GM21576 (cell line): ENCODE data around the gene MINDY4B.

Experiments
- ATAC-seq: cut with Tn5 transposase; IDR thresholded peaks from one replicate; pipeline ENCODE4 v1.9.1; 2021; ENCODE audit warnings: mild to moderate bottlenecking, moderate library complexity; ENCODE audit not compliant: unreplicated experiment

The MINDY4B gene

DNA sequence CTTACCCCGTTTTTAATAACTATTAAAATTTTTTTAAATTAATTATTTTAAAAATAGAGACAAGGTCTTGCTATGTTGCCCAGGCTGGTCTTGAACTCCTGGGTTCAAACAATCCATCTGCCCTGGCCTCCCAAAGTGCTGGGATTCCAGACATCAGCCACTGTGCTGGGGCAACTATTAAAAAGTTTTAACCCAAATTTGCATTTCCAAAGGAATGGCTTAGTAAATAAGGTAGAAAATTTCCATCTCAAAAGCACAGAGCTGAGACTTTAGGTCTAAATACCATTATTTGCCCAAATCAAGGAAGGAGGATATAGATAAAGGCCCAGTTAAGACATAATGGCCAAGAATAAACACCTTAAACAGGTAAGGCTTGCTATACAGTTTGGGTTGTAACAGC, 56.4 kb downstream of the MINDY4B start:
- no peak for ATAC-seq

DNA sequence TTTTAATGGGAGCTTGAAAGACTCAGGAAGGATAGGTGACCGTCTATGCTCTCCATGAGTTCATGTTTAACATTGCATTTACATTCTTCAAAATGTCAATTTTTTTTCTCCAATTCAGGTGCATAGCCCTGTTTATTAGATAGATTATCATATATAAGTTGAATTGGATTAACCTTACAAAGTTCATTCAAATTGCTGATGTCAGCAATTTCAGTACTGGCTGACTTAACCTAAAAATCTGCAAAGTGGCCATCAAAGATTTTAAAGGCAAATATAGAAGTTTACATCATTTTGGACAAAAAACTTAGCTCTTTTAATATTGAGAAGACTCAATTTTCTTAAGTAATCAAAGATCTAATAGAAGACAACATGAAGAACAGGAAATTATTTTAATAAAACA, 57.8 kb downstream of the MINDY4B start:
- no peak for ATAC-seq

DNA sequence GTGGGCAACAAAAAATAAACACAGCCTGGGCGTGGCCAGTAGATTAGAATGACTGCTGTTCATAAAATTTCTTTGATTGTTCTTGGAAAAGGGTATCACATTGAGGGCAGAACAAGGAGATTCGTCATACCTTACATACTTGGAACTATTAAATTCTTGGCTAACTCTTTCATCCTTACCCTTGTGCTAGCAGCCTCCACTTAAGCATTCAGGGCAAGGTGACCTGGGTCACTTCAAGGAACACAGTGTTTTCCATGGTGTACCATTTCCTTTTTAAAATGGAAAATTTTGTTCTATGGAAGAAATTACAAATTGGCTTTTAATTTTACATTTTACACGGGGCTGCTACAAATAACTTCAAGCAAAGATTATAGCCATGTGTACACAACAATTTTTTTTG, 60.8 kb downstream of the MINDY4B start:
- no peak for ATAC-seq

DNA sequence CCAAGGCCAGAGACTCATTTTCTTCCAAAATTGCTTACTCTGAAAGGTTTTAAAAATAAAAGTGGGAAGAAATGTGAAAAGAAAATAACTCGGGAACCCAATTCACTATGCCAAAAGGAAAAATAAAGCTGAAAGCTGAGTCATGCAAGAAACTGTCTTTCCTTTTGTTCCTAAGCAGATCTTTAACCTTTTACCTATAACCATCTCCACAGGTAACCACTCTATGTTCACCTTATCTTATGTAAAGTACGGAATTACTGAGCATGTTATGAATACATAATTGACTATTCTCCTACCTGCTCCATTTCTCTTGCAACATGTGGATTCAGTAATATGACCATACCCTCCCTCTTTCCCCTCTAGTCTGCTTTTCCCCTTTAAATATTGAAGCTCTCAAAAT, 62.0 kb downstream of the MINDY4B start:
- ATAC-seq, result no peak

DNA sequence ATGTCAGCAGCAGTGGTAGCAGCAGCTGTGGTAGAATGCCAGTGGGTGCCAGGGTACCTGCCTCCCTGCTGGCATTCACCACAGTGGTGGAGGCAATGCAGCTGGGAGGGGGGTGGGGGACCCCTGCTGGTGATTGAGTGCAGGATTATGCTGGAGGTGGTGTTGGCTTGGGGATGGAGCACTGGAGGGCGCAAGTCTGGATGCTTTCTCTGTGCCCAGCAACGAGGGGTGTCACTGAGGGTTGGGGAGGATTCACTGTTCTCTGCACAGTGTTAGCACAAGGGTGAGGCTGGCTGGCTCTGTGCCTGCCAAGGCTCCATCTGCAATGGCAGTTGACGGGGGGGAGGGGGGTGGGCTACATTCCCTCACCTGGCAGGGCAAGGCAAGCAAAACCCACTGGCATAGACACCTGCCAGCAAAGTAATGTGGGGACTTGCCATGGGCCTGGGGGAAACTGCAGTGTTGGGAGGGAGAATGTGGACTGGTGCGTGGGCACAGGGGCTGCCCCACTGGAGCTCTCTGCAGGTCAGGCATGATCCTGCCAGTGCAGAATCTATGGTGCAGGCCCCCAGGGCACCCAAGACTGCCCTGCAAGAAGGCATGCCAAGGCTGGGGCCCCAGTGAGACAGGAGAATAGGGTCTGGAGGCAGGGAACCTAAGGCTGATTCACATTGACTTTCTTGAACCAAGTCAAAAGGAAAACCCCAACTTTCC, 64.3 kb downstream of the MINDY4B start:
- ATAC-seq, result no peak

DNA sequence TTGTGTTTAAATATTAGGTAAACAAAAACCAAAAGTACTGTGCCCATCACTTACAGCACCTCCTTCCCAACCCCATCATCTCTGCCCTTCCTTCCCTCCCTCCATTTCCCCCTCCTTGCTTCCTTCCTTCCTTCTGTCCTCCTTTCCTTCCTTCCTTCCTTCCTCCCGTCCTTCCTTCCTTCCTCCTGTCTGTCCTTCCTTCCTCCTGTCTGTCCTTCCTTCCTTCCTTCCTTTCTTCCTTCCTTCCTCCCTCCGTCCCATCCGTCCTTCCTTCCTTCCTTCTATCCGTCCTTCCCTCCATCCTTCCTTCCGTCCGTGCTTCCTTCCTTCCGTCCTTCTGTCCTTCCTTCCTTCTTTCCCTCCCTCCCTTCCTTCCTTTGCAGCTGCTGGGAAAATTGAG, 74.5 kb downstream of the MINDY4B start:
- ATAC-seq, result no peak

DNA sequence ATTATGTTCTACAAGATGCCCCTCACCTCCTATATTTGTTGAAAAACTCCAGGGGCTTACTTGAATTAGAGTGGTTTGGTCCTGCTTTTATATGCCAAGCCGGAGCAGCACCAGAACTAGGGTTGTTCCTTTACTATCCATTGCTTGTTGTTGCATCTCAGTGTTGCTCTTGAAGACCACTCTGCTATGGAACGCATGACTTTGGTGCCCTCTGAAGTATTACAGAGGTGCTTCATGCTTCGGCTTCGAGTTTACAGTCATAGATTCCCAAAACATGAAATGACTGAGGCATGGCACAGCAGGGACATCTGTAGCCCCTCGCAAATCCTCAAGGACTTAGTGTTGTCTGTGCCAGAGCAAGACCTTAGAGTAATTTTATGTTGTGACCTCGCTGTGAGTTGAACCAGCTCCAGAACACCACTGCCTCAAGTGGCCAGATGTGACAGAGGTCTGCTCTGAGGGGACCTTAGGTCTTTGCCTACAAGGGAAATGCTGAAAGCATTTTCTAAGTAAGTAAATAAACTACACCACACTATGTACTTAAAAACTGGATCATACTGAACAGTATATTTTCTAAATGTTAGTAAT, 75.1 kb downstream of the MINDY4B start:
- no peak for ATAC-seq

DNA sequence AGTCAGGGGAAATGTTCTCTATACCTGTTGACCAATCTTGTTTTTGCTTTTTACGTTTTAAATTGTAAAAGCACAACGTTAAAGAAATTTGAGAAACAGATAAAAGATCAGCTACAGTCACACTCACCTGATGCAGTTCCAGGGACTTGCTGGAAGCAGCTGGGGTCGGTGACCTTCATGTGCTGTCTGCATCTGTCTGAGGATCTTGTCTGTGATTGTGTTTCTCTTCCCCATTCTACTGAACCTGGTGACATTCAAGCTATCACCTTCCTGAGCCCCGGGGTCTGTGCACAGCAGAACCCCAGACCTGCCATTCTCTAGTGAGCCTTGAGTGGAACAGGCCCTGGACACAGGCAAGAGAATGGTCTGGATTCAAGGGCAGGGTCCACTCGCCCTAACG, 75.8 kb downstream of the MINDY4B start:
- ATAC-seq, result no peak

DNA sequence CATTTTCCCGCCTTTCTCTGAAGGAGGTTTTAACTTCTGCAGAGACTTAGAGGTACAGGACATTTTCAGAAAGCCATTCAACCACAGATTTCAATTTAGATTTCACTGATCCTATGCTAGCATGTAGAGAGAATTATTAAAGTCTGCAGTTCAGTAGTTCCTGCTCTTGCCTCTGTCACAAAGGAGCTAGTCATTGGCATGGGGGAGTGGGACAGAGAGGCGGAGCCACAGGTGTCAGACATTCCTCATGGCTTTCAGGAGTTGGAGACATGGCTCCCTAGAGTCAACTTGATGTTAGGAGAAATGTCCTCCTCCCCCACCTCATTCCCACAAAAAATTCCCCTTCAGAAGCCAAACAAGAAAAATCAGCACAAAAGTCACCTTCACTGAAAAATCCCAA, 76.2 kb downstream of the MINDY4B start:
- ATAC-seq, result no peak

DNA sequence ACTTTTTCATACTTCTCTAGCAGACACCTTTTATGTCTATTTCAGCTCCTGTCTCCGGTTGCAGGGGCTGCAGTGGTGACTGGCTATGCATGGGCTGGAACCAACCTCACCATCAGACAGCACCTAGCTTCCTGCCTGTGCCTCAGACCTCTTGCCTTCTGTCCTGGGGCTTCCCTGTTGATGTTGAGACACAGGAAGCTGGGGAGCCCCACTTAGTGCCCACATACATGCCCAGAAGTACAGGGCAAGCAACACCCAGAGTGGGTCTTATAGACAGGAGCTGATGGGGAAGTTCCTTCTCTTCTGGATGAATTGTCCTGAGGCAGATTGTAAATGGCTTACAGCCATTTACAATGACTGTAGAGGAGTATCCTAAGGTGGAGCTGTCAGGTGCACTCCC, 77.0 kb downstream of the MINDY4B start:
- ATAC-seq, result no peak

DNA sequence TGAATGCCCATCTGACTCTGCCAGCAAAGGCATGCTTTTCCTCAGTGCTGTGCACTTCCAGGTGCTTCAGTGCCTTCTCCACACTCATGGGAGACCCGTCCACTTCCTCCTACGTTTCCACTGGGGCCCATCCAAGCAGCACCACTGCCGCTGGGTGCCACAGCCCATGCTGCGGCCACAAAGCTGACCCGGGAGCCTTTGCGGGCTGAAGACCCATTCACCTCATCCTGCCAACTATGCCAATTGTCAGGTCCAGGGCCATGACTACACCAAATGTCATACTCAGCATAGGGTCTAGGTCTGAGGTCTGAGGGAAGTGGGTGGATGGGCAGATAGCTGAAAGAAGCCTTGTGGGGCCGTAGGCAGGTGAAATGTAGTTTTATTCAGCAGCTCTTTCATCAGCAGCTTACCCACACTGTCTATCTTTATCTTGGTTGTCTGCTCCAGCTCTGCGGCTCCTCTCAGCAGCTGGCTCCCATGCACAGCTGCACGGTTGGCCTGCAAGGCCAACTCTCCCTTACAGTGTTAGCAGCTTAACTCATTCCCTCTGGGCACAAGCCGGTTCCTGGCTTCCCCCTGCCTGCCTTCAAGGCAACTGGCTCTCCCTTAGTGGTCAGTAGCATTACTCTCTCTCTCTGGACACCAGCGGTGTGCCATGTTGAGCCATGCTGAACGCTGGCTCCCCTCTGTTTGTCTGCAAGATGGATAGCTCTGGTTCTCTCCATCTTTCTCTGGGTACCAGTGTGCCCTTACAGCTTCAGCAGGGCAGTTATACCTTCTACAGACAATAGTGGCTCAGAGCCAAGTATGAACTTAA, 78.6 kb downstream of the MINDY4B start:
- no peak for ATAC-seq

DNA sequence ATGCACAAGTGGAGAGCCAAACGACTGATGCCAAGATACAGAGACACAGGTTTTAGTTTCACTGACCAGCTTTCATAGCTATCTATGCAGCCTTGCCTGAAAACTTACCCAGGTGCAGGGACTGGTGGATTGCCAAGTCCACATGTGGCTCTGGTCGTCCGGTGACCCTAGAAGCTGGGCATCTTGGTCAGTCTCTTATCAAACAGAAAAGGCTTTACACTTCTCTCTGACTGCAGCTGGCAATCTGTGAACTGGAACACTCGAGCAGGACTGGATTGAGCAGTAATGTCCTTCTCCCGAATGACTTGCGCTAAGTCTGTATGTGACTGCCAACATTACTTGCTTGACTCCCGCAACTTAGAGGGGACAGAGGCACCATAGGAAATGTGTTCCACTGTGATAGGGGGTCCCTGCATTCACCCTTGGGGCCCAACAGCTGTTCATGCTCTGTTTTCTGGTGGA, 79.3 kb downstream of the MINDY4B start:
- no peak for ATAC-seq

DNA sequence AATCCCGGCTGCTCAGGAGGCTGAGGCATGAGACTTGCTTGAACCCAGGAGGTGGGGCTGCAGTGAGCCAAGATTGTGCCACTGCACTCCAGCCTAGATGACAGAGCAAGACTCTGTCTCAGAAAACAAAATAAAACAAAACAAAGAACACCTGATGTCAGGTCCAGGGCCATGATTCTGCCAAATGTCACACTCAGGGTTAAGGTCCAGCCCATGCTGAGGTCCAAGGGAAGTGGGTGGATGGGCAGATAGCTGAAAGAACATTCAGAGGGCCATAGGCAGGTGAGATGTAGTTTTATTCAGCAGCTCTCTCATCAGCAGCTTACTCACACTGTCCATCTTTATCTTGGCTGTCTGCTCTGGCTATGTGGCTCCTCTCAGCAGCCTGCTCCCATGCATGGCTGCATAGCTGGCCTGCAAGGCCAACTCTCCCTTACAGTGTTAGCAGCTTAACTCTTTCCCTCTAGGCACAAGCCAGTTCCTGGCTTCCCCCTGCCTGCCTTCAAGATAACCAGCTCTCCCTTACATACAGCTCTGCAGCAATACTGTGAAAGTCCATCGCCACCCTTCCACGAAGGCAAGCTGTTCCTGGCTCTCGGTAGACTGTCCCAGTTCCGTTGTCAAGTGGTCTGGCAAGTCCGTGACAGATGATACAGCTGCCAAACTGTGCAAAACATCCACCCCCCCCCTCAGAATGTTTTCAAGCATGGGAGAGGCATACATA, 79.9 kb downstream of the MINDY4B start:
- ATAC-seq, result no peak

DNA sequence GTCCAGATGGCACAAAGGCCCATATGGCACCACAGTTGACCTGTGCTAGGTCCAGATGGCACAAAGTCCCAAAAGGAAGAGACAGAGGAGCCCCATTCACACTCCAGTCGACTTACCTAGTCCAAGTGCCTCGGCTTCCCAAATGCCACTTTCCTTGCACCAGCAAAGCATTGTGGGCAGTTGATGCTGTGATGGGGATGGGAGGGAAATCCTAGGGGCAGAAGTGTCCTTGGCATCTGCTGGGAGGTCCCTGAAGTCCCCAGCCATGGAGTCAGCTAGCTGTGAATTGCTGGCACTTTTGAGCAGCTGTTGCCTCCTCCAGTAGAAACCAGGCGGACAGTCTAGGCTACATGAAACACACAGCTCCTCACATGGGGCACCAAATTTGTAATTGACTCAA, 82.0 kb downstream of the MINDY4B start:
- ATAC-seq, result no peak

DNA sequence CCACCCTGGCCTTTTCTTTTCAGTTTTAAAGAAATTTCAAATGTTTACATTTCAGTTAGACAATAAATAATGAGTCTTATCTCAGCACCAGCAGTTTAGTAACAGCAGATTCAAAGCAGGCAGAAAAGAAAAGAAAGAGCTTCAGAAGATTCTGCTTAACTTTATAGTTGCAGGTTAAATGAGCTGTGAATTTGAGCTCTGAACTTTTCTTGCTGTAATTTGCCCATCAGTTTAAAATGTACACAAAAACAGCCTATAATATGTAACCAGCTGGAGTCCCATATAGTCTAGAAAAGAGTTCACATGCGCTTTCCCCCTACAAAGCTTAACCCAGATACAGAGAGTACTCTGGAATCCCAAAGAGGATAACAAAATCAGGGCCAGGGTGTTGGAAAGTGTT, 82.6 kb downstream of the MINDY4B start:
- no peak for ATAC-seq
